KMS-11 (cell line): ENCODE measurements around the gene GLP1R.

ENCODE experiments used
- H2AFZ ChIP-seq: fragments of 200-600 bp; sonication (generic); 2 replicates; pipeline ENCODE4 v1.6.1; 2016; ENCODE audit warnings: antibody characterized with exemption, mixed run types, low read depth
- H3K27ac ChIP-seq: fragments of 200-600 bp; sonication (generic); 2 replicates; pipeline ENCODE4 v1.6.1; 2016; ENCODE audit warnings: mild to moderate bottlenecking, mixed run types
- H3K27me3 ChIP-seq: fragments of 200-600 bp; sonication (generic); 2 replicates; pipeline ENCODE4 v1.6.1; 2017; ENCODE audit warnings: mild to moderate bottlenecking, low read depth, mixed run types, moderate library complexity; ENCODE audit not compliant: insufficient read depth
- H3K36me3 ChIP-seq: fragments of 200-600 bp; sonication (generic); 2 replicates; pipeline ENCODE4 v1.6.1; 2017; ENCODE audit warnings: mild to moderate bottlenecking, mixed run types; ENCODE audit not compliant: insufficient read depth
- H3K4me1 ChIP-seq: fragments of 200-600 bp; sonication (generic); 2 replicates; pipeline ENCODE4 v1.6.1; 2016; ENCODE audit warnings: mild to moderate bottlenecking, low read depth, mixed run types; ENCODE audit not compliant: poor library complexity, severe bottlenecking
- H3K4me2 ChIP-seq: fragments of 200-600 bp; sonication (generic); 2 replicates; pipeline ENCODE4 v1.7.0; 2016; ENCODE audit warnings: mild to moderate bottlenecking, mixed run types
- H3K4me3 ChIP-seq: fragments of 200-600 bp; sonication (generic); IDR thresholded peaks from 2 replicates; pipeline ENCODE4 v1.6.1; 2017; ENCODE audit warnings: low read depth, low read length, mixed read lengths; ENCODE audit not compliant: insufficient read depth
- H3K79me2 ChIP-seq: fragments of 200-600 bp; sonication (generic); 2 replicates; pipeline ENCODE4 v1.6.1; 2016; ENCODE audit warnings: low read depth, mixed run types; ENCODE audit not compliant: insufficient read depth
- H3K9ac ChIP-seq: fragments of 200-600 bp; sonication (generic); 2 replicates; pipeline ENCODE4 v1.6.1; 2016; ENCODE audit warnings: mild to moderate bottlenecking, mixed run types
- H4K20me1 ChIP-seq: fragments of 200-600 bp; sonication (generic); 2 replicates; pipeline ENCODE4 v1.6.1; 2016; ENCODE audit warnings: mild to moderate bottlenecking, mixed run types; ENCODE audit not compliant: insufficient read depth
- TF ChIP-seq, protein P1 (sequence below): fragments of 200-600 bp; sonication (generic); conservative IDR thresholded peaks from 2 replicates; pipeline ENCODE4 v1.6.1; 2017; ENCODE audit warnings: low read depth, mild to moderate bottlenecking, antibody characterized with exemption, low read length, moderate library complexity, mixed read lengths

The GLP1R gene

DNA sequence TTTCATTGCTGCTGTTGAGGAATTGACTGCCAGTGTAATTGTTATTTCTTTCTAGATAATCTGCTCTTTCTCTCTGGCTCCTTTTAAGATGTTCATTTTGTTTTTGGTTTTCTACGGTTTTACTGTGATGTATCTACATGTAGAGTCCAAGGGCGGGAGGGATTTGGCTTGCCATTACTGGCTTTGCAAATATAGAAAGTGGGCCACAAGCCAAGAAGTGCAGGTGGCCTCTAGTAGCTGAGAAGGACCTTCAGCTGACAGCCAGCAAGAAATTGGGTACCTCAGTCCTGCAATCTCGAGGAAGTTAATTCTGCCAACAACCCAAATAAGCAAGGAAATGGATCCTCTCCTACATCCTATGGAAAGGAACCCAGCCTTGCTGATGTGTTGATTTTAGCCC, 42.8 kb upstream of the GLP1R start:
- Histone ChIP-seq H3K27ac (no peak overlapping the region), H3K79me2 (no peaks in the 10 kb centered on the region), H3K4me1 (no peaks in the 10 kb centered on the region), H4K20me1 (no peaks in the 10 kb centered on the region), H3K4me2 (no peak overlapping the region), H3K36me3 (no peaks in the 10 kb centered on the region), H3K4me3 (no peak overlapping the region), H3K9ac (no peak overlapping the region), H3K27me3 (no peaks in the 10 kb centered on the region), H2AFZ (no peak overlapping the region)
- TF ChIP-seq, protein P1, sequence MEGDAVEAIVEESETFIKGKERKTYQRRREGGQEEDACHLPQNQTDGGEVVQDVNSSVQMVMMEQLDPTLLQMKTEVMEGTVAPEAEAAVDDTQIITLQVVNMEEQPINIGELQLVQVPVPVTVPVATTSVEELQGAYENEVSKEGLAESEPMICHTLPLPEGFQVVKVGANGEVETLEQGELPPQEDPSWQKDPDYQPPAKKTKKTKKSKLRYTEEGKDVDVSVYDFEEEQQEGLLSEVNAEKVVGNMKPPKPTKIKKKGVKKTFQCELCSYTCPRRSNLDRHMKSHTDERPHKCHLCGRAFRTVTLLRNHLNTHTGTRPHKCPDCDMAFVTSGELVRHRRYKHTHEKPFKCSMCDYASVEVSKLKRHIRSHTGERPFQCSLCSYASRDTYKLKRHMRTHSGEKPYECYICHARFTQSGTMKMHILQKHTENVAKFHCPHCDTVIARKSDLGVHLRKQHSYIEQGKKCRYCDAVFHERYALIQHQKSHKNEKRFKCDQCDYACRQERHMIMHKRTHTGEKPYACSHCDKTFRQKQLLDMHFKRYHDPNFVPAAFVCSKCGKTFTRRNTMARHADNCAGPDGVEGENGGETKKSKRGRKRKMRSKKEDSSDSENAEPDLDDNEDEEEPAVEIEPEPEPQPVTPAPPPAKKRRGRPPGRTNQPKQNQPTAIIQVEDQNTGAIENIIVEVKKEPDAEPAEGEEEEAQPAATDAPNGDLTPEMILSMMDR, result no peak

DNA sequence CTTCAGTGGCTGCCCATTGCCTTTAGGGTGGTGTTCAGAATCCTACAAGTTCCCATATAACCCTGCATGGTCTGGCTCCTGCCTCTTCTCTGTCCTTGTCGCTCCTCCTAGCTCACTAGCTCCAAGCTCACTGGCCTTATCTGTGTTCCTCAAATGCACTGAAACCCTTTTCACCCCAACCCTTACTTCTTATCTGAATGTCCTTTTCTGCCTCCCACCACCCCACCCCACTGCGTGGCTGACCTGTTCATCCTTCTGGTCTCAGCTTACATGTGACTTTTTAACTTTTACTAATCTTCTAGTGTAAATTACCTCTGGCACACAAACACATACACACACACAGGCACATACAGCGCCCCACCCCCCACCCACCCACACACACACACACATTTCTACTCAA, 41.0 kb upstream of the GLP1R start:
- no peak overlapping the region for H3K4me3 ChIP-seq
- no peak overlapping the region for H3K9ac ChIP-seq
- H4K20me1 ChIP-seq, result no peaks in the 10 kb centered on the region
- H3K4me2 ChIP-seq, result no peak overlapping the region
- H3K79me2 ChIP-seq, result no peaks in the 10 kb centered on the region
- no peaks in the 10 kb centered on the region for H3K27me3 ChIP-seq
- H2AFZ ChIP-seq, result no peak overlapping the region
- no peaks in the 10 kb centered on the region for H3K36me3 ChIP-seq
- TF ChIP-seq, protein P1, result no peak
- no peaks in the 10 kb centered on the region for H3K4me1 ChIP-seq
- H3K27ac ChIP-seq, result no peak overlapping the region

DNA sequence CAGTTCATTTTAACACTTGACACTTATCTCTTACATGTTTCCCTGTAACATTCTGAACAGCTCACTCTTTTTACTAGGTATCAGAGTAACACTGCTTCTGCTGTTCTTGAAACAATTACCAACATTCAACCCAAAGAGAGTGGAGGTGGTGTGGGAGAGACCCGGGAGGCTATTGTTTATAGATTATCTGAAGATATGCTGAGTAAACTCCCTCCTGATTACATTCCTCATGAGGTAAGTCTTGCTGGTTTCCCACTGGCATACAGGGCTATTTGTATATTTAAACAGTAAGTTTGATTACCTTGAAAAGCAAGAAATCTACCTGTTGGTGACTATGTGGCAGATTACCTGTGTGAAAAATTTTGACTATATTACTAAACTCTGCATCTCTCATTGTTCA, 39.8 kb upstream of the GLP1R start:
- Histone ChIP-seq H3K27ac (no peak overlapping the region), H4K20me1 (no peaks in the 10 kb centered on the region), H3K4me2 (no peak overlapping the region), H2AFZ (no peak overlapping the region), H3K79me2 (no peaks in the 10 kb centered on the region), H3K36me3 (no peaks in the 10 kb centered on the region), H3K27me3 (no peaks in the 10 kb centered on the region), H3K4me3 (no peak overlapping the region), H3K4me1 (no peaks in the 10 kb centered on the region), H3K9ac (no peak overlapping the region)
- TF ChIP-seq, protein P1, result no peak

DNA sequence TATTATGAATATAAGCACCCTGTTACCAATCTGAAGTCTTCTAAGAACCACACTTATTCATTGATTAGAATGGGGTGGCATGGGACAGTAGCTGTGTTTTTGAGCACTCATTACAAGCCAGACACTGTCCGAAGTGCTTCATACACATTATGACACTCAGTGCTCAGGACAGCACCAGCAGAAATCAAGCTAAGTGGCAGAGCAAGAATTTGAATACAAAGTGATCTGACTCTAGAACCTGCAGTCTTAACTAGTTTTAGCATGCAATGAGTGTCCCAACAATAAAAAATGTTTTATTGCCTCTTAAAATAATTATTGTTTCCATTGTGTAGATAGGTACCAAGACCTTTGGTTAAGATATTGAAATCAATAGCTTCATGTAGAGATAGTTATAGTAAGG, 39.1 kb upstream of the GLP1R start:
- H3K4me1 ChIP-seq, result no peaks in the 10 kb centered on the region
- no peak overlapping the region for H2AFZ ChIP-seq
- no peaks in the 10 kb centered on the region for H4K20me1 ChIP-seq
- H3K9ac ChIP-seq, result no peak overlapping the region
- no peaks in the 10 kb centered on the region for H3K79me2 ChIP-seq
- TF ChIP-seq, protein P1, result no peak
- H3K27me3 ChIP-seq, result no peaks in the 10 kb centered on the region
- no peaks in the 10 kb centered on the region for H3K36me3 ChIP-seq
- no peak overlapping the region for H3K4me3 ChIP-seq
- H3K4me2 ChIP-seq, result no peak overlapping the region
- H3K27ac ChIP-seq, result no peak overlapping the region
